GM12891 (cell line): ENCODE measurements around the gene TMEM205.
A peak's percentile ranks its signal among the peaks of the same experiment; 100 is the strongest.
"Not testable (repeated sequence)": the region's sequence is repeated elsewhere in the genome, so short reads cannot be mapped to it uniquely, and the experiment has no call there.

Source experiments
- DNase-seq: peaks from one replicate; pipeline ENCODE4 v3.0.0; 2011; ENCODE audit warnings: low spot score; ENCODE audit not compliant: insufficient read length
- FAIRE-seq: peaks from 2 replicates; lab custom pipeline; 2011; peaks lifted over from hg19 to GRCh38; lab: Jason Lieb, UNC
- PAX5 ChIP-seq: IDR thresholded peaks from 2 replicates; pipeline ENCODE4 v1.6.1; 2011; ENCODE audit warnings: low read length, moderate library complexity, mild to moderate bottlenecking; ENCODE audit not compliant: insufficient read depth, severe bottlenecking
- POLR2A ChIP-seq: IDR thresholded peaks from 2 replicates; pipeline ENCODE4 v1.6.1; 2011; ENCODE audit warnings: low read depth, low read length, control low read depth
- POLR2AphosphoS5 ChIP-seq: IDR thresholded peaks from 2 replicates; pipeline ENCODE4 v1.6.1; 2011; ENCODE audit warnings: low read depth, low read length, control low read depth
- POU2F2 ChIP-seq: IDR thresholded peaks from 2 replicates; pipeline ENCODE4 v1.6.1; 2011; ENCODE audit warnings: low read depth, mild to moderate bottlenecking, control low read depth, low read length, moderate library complexity
- SPI1 ChIP-seq: IDR thresholded peaks from 2 replicates; pipeline ENCODE4 v1.6.1; 2011; ENCODE audit warnings: low read depth, low read length, control low read depth
- TAF1 ChIP-seq: IDR thresholded peaks from 2 replicates; pipeline ENCODE4 v1.6.1; 2011; ENCODE audit warnings: low read depth, low read length, control low read depth

Gene TMEM205

DNA sequence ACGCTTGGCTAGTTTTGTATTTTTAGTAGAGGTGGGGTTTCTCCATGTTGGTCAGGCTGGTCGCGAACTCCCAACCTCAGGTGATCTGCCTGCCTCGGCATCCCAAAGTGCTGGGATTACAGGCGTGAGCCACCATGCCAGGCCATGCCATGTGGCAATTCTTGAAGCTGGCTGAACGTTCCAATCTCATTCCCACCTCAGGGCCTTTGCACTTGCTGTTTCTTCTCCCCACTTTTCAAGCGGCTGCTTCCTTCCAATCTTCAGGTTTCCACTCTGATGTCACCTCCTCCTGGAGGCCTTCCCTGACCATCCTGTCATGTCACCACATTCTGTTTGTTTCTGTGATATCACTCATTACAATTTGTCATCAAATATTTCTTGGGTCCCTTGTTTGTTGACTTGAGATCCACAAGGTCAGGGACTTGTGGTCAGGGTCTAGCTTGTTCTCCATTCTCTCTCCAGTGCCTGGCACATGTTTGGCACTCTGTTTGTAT lies 33.8 kb upstream of the TMEM205 start:
- TF ChIP-seq PAX5 (no peak), TAF1 (no peak), POLR2AphosphoS5 (no peak), SPI1 (no peak)
- DNase-seq = no peak
- FAIRE-seq = no peak

DNA sequence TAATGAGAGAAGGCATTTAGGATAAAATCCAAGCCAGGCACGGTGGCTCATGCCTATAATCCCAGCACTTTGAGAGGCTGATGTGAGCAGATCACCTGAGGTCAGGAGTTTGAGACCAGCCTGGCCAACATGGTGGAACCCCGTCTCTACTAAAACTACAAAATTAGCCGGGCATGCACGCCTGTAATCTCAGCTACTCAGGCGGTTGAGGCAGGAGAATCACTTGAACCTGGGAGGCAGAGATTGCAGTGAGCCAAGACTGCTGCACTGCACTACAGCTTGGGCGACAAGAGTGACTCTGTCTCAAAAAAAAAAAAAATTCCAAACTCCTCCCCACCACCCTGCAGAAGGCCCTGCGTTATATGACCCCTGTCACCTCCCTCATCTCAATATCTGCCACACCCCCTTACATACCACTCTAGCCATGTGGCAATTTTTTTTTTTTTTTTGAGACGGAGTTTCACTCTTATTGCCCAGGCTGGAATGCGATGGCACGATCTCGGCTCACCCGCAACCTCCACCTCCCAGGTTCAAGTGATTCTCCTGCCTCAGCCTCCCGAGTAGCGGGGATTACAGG lies 33.3 kb upstream of the TMEM205 start:
- not testable (repeated sequence) for FAIRE-seq, DNase-seq

DNA sequence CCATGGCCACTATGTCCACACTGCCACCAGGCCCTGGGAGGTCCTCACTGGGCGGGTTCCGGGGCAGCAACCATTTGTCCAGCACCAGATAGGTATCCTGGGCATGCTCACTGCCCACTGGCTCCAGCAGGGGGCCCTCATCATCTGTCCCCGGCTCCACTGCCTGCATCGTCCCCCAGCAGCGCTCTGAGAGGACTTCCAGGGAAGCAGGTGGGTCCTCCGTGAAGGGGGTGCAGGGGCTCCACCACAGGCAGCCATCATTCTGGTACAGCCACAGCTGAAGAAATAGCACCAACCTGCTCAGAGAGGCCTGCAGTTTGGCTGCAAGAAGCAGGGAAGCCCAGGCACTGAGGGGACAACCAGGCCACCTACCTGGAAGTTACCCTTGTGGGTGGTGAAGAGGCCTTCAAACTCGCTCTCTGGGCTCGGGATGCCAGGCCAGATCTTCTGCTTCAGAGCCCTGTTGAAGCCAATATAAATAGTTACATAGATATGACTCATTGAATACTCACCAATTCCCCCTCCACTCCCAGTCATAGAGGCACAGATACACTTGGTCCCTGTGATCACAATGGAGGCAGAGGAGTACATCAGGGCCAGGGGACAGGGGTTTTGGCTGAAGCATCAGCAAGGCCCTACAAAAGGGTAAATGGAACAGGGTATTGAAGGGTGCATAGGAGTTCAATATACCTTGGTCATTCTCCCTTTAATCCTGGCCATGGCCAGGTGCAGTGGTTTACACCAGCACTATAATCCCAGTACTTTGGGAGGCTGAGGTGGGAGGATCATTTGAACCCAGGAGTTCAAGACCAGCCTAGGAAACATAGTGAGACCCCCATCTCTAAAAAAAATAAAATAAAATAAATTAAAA lies 32.5 kb upstream of the TMEM205 start:
- TF ChIP-seq SPI1 = no peak
- TF ChIP-seq POLR2A = no peak
- TF ChIP-seq TAF1 = no peak
- TF ChIP-seq POU2F2 = no peak
- DNase-seq (no peak), FAIRE-seq (no peak)

GRCh38 chr19:11377756-11378155 lies 31.7 kb upstream of the TMEM205 start:
- TF ChIP-seq TAF1 (no peak), SPI1 (no peak), POLR2A (no peak), POLR2AphosphoS5 (no peak), POU2F2 (no peak), PAX5 (no peak)
- DNase-seq = no peak
- no peak for FAIRE-seq

DNA sequence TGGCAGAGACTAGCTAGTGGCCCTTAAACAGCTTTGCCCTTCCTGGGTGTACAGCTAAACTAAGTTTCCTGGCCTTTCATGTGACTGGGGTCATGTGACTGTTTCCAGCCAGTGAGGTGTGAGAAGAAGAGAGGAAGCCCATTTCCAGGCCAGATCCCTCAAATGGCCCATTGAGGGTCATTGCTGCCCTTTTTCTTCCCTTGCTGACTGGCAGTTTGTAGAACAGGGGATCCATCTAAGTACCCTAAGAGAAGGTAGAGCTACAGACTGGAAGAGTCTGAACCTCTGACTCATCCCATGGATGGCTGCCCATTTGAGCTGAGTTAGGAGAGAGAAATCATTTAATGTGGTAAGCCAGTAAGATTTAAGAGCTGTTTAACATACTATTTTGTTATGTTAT lies 31.2 kb upstream of the TMEM205 start:
- no peak for DNase-seq
- TF ChIP-seq POU2F2 (no peak), TAF1 (no peak), POLR2A (0 out of 2 replicates have a peak, but pooled peaks have one; percentile 40), POLR2AphosphoS5 (no peak), SPI1 (peak; percentile 69)
- no peak for FAIRE-seq

GRCh38 chr19:11375143-11375948 lies 29.3 kb upstream of the TMEM205 start:
- FAIRE-seq (no peak), DNase-seq (no peak)
- TF ChIP-seq PAX5 = no peak
- 0 out of 2 replicates have a peak, but pooled peaks have one; percentile 6 for TF ChIP-seq TAF1
- peak; percentile 5; the same call in 1 of the 2 replicates for TF ChIP-seq POLR2A
- TF ChIP-seq POLR2AphosphoS5 = peak; percentile 52; the same call in 1 of the 2 replicates

DNA sequence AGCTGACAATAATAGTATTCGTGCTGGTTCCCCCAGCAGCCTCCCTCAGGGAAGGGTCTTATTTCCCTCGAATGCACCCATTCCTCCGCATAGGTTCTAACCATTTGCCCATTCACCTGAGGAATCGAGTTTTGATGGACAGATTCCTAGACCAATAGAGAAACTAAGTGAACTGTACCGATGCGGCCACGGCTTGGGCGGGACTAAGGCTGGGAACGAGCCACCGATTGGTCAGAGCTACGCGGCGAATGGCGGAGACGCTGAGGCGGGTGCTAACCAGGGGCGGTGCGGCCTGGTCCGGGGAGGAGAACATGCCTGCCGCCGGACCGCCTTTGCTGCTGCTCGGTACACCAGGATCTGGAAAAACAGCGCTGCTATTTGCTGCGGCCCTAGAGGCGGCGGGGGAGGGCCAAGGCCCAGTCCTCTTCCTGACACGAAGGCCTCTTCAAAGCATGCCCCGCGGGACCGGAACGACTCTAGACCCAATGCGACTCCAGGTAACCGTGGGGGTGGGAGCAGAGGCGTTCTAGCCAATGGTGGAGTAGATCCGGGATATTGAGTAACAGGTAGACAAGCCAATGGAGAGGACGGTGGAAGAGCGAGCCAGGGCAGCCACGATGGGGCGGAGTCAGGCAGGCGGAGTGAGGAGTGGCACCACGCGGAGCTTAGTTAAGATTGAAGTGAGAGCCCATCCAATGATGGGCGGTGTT lies 28.5 kb upstream of the TMEM205 start, which contains the start of gene SWSAP1:
SWSAP1 (plus strand) TSS at position 234 of the 710 bp plus-strand sequence; CDS start at position 249, 15 bp downstream.
- DNase-seq (peak; percentile 94), FAIRE-seq (peak; percentile 98)
- TF ChIP-seq TAF1 (no peak), SPI1 (no peak), POLR2A (peak; percentile 44; the same call in 1 of the 2 replicates), POLR2AphosphoS5 (peak; percentile 82), PAX5 (no peak), POU2F2 (no peak; the same call in 1 of the 2 replicates)

DNA sequence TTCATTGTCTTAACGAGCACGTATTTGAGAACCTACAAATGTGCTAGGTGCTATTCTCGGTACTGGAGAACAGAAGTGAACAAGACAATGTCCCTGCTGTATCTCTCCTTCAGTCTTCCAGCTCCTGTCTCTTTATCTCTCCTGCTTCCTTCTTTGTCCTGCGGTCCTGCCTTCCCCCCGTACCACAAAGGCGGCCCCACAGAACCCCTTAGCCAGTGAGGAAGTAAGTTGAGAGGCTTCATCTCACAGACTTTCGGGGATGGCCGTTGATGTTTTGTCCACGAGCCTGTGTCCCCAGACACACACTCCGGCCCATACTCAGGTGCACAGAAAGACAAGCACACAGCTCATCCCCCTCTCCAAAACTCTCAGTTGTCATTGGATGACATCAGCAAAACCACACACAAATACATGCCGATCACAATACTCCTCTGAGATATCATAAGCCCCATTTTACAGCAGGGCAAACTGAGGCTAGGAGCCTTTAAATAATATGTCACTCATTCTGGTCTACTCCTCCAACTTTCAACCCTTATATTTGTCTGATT lies 27.9 kb upstream of the TMEM205 start:
- FAIRE-seq (no peak), DNase-seq (no peak)
- TF ChIP-seq POLR2AphosphoS5 (no peak), POU2F2 (no peak), TAF1 (no peak), PAX5 (no peak), SPI1 (0 out of 2 replicates have a peak, but pooled peaks have one; percentile 10), POLR2A (no peak)

GRCh38 chr19:11373166-11373884 lies 27.3 kb upstream of the TMEM205 start:
- no peak for DNase-seq
- TF ChIP-seq SPI1 = no peak
- no peak for FAIRE-seq
